Thoracic aorta (tissue), 2 donors: ENCODE measurements around the gene XRN2. TPM values are rescaled to one million over a fixed set of nuclear protein-coding genes. Genes with fewer than 3 reads are reported as not detected.

Experiments used
- ATAC-seq: fragments of 150-250 bp; one replicate; pipeline ENCODE4 v1.8.0; 2017; ENCODE audit warnings: low read depth; ENCODE audit not compliant: insufficient number of reproducible peaks, low FRiP score
- DNase-seq: peaks from one replicate; pipeline ENCODE4 v3.0.0-alpha.2; 2020; ENCODE audit warnings: low spot score
- H3K27ac ChIP-seq, 2 donors: fragments of 200-600 bp; sonication (generic); 1 replicate in 1 of 2; 2 replicates in 1 of 2; pipeline ENCODE4 v1.5.1; 2016; ENCODE audit warnings: mild to moderate bottlenecking in 2 of 2, moderate library complexity in 2 of 2
- H3K27me3 ChIP-seq: fragments of 200-600 bp; sonication (generic); replicated peaks from 2 replicates; pipeline ENCODE4 v1.6.0; 2016; ENCODE audit warnings: mild to moderate bottlenecking; ENCODE audit not compliant: insufficient read depth
- H3K36me3 ChIP-seq: fragments of 200-600 bp; sonication (generic); one replicate; pipeline ENCODE4 v1.5.1; 2016
- H3K4me1 ChIP-seq, 2 donors: fragments of 200-600 bp; sonication (generic); 1 replicate in 1 of 2; 2 replicates in 1 of 2; pipeline versions ENCODE4 v1.5.1 to v1.6.0; 2016; ENCODE audit warnings: low read depth in 2 of 2, mild to moderate bottlenecking in 1 of 2; ENCODE audit not compliant: control insufficient read depth in 1 of 2
- H3K4me3 ChIP-seq: fragments of 200-600 bp; sonication (generic); 2 replicates; pipeline ENCODE4 v1.5.1; 2016; ENCODE audit warnings: mild to moderate bottlenecking
- H3K9me3 ChIP-seq: fragments of 200-600 bp; sonication (generic); 2 replicates; pipeline ENCODE4 v1.5.1; 2016
- CTCF ChIP-seq: fragments of 200-600 bp; sonication (generic); IDR thresholded peaks from one replicate; pipeline ENCODE4 v1.5.1; 2019; ENCODE audit warnings: antibody characterized with exemption
- total RNA-seq, 2 donors: library from RNA; depleted of rRNA; stranded (reverse); fragments of >200 nt; gene quantifications; one replicate each; pipeline versions ENCODE4 v1.1.0 to v1.2.3, GENCODE V29; 2016

Gene XRN2
- total RNA-seq, 2 donors from 2014 or later, result 44.7 to 72.2 TPM

- Histone ChIP-seq H3K9me3 (no peaks in the 10 kb centered on the region), H3K27ac (no peak overlapping the region), H3K27me3 (no peaks in the 10 kb centered on the region), H3K36me3 (peaks cover 45% of the 10 kb centered on the region), H3K4me1 (no peaks in the 10 kb centered on the region), H3K4me3 (no peak overlapping the region)
- ATAC-seq (no peak), DNase-seq (no peak)
- TF ChIP-seq CTCF, result no peak
Observed at GRCh38 chr20:21357844-21358243, 54.7 kb downstream of the XRN2 start.

- Histone ChIP-seq H3K27me3 (no peaks in the 10 kb centered on the region), H3K4me1 (no peaks in the 10 kb centered on the region), H3K27ac (no peak overlapping the region), H3K36me3 (peaks cover 50% of the 10 kb centered on the region), H3K4me3 (no peak overlapping the region), H3K9me3 (no peaks in the 10 kb centered on the region)
- no peak for TF ChIP-seq CTCF
- DNase-seq (no peak), ATAC-seq (no peak)
Observed at GRCh38 chr20:21358737-21359136, 55.6 kb downstream of the XRN2 start.

- Histone ChIP-seq H3K27me3 (no peaks in the 10 kb centered on the region), H3K27ac (no peak overlapping the region), H3K9me3 (no peaks in the 10 kb centered on the region), H3K4me3 (no peak overlapping the region), H3K36me3 (peaks cover 56% of the 10 kb centered on the region), H3K4me1 (no peaks in the 10 kb centered on the region)
- ATAC-seq (no peak), DNase-seq (no peak)
- TF ChIP-seq CTCF, result no peak
Observed at GRCh38 chr20:21360705-21361104, 57.6 kb downstream of the XRN2 start.

GRCh38 chr20:21361266-21361665, 58.1 kb downstream of the XRN2 start:
- H3K27ac ChIP-seq, result no peak overlapping the region
- no peak for ATAC-seq
- H3K4me1 ChIP-seq, result no peaks in the 10 kb centered on the region
- H3K9me3 ChIP-seq, result no peaks in the 10 kb centered on the region
- no peak for DNase-seq
- no peaks in the 10 kb centered on the region for H3K27me3 ChIP-seq
- no peak overlapping the region for H3K4me3 ChIP-seq
- H3K36me3 ChIP-seq, result peaks cover 53% of the 10 kb centered on the region
- TF ChIP-seq CTCF, result no peak

- no peak overlapping the region for H3K27ac ChIP-seq
- ATAC-seq, result no peak
- no peaks in the 10 kb centered on the region for H3K9me3 ChIP-seq
- H3K4me3 ChIP-seq, result no peak overlapping the region
- H3K36me3 ChIP-seq, result peaks cover 41% of the 10 kb centered on the region
- H3K4me1 ChIP-seq, result no peaks in the 10 kb centered on the region
- TF ChIP-seq CTCF, result no peak
- no peaks in the 10 kb centered on the region for H3K27me3 ChIP-seq
- DNase-seq, result no peak
Observed at GRCh38 chr20:21364413-21364812, 61.3 kb downstream of the XRN2 start.
